Body of pancreas (tissue), 4 donors: ENCODE measurements around the gene BEX5. TPM values are rescaled to one million over a fixed set of nuclear protein-coding genes. Genes with fewer than 3 reads are reported as not detected.

ENCODE experiments used
- ATAC-seq: fragments of 150-250 bp; one replicate; pipeline ENCODE4 v1.9.1; 2016
- DNase-seq, 4 donors: peaks; one replicate each; pipeline ENCODE4 v3.0.0-alpha.2; 2019
- H3K27ac ChIP-seq, 4 donors: fragments of 200-600 bp; sonication (generic); 1 replicate in 3 of 4; 2 replicates in 1 of 4; pipeline versions ENCODE4 v1.5.1 to v1.6.1; 2016 to 2019; ENCODE audit warnings: mild to moderate bottlenecking in 1 of 4, mixed read lengths in 1 of 4, moderate library complexity in 1 of 4
- H3K27me3 ChIP-seq, 2 donors: fragments of 200-600 bp; sonication (generic); one replicate each; pipeline ENCODE4 v1.6.0; 2016; ENCODE audit warnings: mild to moderate bottlenecking in 1 of 2
- H3K36me3 ChIP-seq, 2 donors: fragments of 200-600 bp; sonication (generic); replicated peaks in 1 of 2; 2 replicates each; pipeline ENCODE4 v1.5.1; 2016; ENCODE audit warnings: low read depth in 2 of 2; ENCODE audit not compliant: insufficient read depth in 1 of 2
- H3K4me1 ChIP-seq: fragments of 200-600 bp; sonication (generic); one replicate; pipeline ENCODE4 v1.6.0; 2016
- H3K4me3 ChIP-seq, 2 donors: fragments of 200-600 bp; sonication (generic); 1 replicate in 1 of 2; 2 replicates in 1 of 2; pipeline ENCODE4 v1.5.1; 2016 to 2019
- H3K9me3 ChIP-seq, 3 donors: fragments of 200-600 bp; sonication (generic); 1 replicate in 2 of 3; 2 replicates in 1 of 3; pipeline ENCODE4 v1.5.1; 2016
- POLR2A ChIP-seq, 3 donors: fragments of 450-650 bp; IDR thresholded peaks; one replicate each; pipeline ENCODE4 v1.6.1; 2016; ENCODE audit warnings: antibody characterized with exemption in 3 of 3, mild to moderate bottlenecking in 2 of 3
- WGBS, 2 donors: methylation state at CpG; one replicate each; pipeline ENCODE4 v1.1.5; 2017; 5-methylcytosine and 5-hydroxymethylcytosine counted together
- intact Hi-C: fragments of 100-400 bp; cut with DNase I; formaldehyde crosslinking; loops from one replicate; pipeline ENCODE4 v1.15.1; 2023
- total RNA-seq, 2 donors: library from RNA; depleted of rRNA; stranded (reverse); fragments of >200 nt; gene quantifications; one replicate each; pipeline ENCODE4 v1.1.0, GENCODE V29; 2016
- TF ChIP-seq, protein P1 (sequence below), 7 experiments: fragments of 450-650 bp in 4 of 7; fragments of 200-600 bp in 3 of 7; sonication (generic) in 3 of 7; IDR thresholded peaks; one replicate each; pipeline ENCODE4 v1.5.1; 2016 to 2019; ENCODE audit warnings: antibody characterized with exemption in 7 of 7

Gene BEX5
- total RNA-seq, 2 donors from 2014 or later = 4.3 to 7.0 TPM

GRCh38 chrX:102115748-102116147, 40.0 kb downstream of the BEX5 start:
- no peak overlapping the region for H3K27ac ChIP-seq

DNA sequence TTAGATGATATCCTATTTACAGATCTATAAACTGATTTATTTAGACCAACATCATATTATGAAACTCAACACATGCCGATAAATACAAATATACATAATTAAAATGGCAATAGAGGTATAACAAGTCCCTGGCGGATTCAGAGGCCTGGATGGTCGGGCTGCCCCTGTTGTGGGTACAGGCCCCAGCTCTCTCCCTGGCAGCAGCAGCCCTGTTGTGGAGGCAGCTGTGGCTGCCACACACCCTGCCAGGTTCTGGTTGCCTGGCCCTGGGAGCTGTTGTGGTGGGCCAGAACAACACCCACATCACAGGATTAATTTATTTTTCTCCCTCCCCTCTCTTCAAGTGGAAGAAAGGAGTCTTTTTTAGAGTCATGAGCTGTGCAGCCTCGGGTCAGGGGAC, 42.4 kb downstream of the BEX5 start:
- ATAC-seq (no peak), DNase-seq (no peak)
- intact Hi-C loops = no loop called here
- no peaks in the 10 kb centered on the region for H3K4me1 ChIP-seq
- H3K9me3 ChIP-seq = no peaks in the 10 kb centered on the region
- TF ChIP-seq POLR2A (IDR thresholded peaks at IDR 0.05) = no peak
- TF ChIP-seq, protein P1, sequence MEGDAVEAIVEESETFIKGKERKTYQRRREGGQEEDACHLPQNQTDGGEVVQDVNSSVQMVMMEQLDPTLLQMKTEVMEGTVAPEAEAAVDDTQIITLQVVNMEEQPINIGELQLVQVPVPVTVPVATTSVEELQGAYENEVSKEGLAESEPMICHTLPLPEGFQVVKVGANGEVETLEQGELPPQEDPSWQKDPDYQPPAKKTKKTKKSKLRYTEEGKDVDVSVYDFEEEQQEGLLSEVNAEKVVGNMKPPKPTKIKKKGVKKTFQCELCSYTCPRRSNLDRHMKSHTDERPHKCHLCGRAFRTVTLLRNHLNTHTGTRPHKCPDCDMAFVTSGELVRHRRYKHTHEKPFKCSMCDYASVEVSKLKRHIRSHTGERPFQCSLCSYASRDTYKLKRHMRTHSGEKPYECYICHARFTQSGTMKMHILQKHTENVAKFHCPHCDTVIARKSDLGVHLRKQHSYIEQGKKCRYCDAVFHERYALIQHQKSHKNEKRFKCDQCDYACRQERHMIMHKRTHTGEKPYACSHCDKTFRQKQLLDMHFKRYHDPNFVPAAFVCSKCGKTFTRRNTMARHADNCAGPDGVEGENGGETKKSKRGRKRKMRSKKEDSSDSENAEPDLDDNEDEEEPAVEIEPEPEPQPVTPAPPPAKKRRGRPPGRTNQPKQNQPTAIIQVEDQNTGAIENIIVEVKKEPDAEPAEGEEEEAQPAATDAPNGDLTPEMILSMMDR (IDR thresholded peaks at IDR 0.05) = no peak
- no peaks in the 10 kb centered on the region for H3K36me3 ChIP-seq
- no peak overlapping the region for H3K27ac ChIP-seq
- H3K4me3 ChIP-seq = no peak overlapping the region
- no peaks in the 10 kb centered on the region for H3K27me3 ChIP-seq
- 71 to 82% methylated on average over 3 to 4 of the region's 4 CpGs for WGBS, 2 donors

More at GRCh38 chrX:102115748-102116147, 40.0 kb downstream of the BEX5 start:
- H3K4me1 ChIP-seq = no peaks in the 10 kb centered on the region
- no peaks in the 10 kb centered on the region for H3K27me3 ChIP-seq
- H3K36me3 ChIP-seq = no peaks in the 10 kb centered on the region
- intact Hi-C loops = no loop called here
- WGBS, 2 donors = no CpG with 5 or more reads among the region's 2 CpGs
- TF ChIP-seq, protein P1 (IDR thresholded peaks at IDR 0.05) = no peak
- no peak for TF ChIP-seq POLR2A (IDR thresholded peaks at IDR 0.05)
- no peak overlapping the region for H3K4me3 ChIP-seq
- ATAC-seq (no peak), DNase-seq (no peak)
- H3K9me3 ChIP-seq = no peaks in the 10 kb centered on the region

Other genes starting within 250 kb of the BEX5 start
- gene ZMAT1, start 223.9 kb downstream of the BEX5 start, total RNA-seq = 10 to 100 TPM; 12.5 to 18.8 TPM
- 1 to 10 TPM; 1.3 to 2.3 TPM for gene TCEAL2, start 30.3 kb downstream of the BEX5 start, total RNA-seq
- gene TCEAL6, start 13.5 kb downstream of the BEX5 start, total RNA-seq = not detected
- gene TCP11X1, start 59.3 kb upstream of the BEX5 start, total RNA-seq = not detected
- gene NXF2, start 91.2 kb upstream of the BEX5 start, total RNA-seq = not detected